PC-3 (cell line): ENCODE data around the gene UBAP1. TPM values are rescaled to one million over a fixed set of nuclear protein-coding genes. Genes with fewer than 3 reads are reported as not detected.

Source experiments
- ATAC-seq: fragments of 200-7000 bp; cut with Tn5 transposase; 2 replicates; pipeline ENCODE4 v1.9.1; 2020; ENCODE audit warnings: mild to moderate bottlenecking, moderate library complexity
- BruUV-seq: library from RNA; stranded (reverse); fragments of 400-500 nt; replicated peaks from 2 replicates; lab custom pipeline; 2021; lab: Mats Ljungman, UMichigan
- CTCF ChIA-PET: fragments of 300-600 bp; sonication (Branson Sonifier 250); formaldehyde crosslinking; loops from one replicate; lab custom pipeline; 2022; ENCODE audit warnings: antibody characterized with exemption; lab: Charles Lee
- POLR2A ChIA-PET: fragments of 300-600 bp; sonication (Branson Sonifier 250); formaldehyde crosslinking; loops from one replicate; lab custom pipeline; 2022; ENCODE audit warnings: antibody characterized with exemption; ENCODE audit not compliant: unreplicated experiment; lab: Charles Lee
- DNase-seq: peaks from one replicate; pipeline ENCODE4 v3.0.0-alpha.2; 2015
- H2AFZ ChIP-seq: fragments of 300-600 bp; sonication (generic); 2 replicates; pipeline ENCODE4 v1.6.0; 2016; ENCODE audit warnings: antibody characterized with exemption, low read length
- H3F3A ChIP-seq: fragments of 300-600 bp; sonication (generic); one replicate; pipeline ENCODE4 v1.6.0; 2017; ENCODE audit warnings: antibody characterized with exemption, low read length, control low read depth, mild to moderate bottlenecking; ENCODE audit not compliant: unreplicated experiment
- H3K27ac ChIP-seq: fragments of 300-600 bp; sonication (generic); 2 replicates; pipeline ENCODE4 v1.5.1; 2016; ENCODE audit warnings: mild to moderate bottlenecking, low read length
- H3K27me3 ChIP-seq: fragments of 300-600 bp; sonication (generic); 2 replicates; pipeline ENCODE4 v1.6.1; 2016; ENCODE audit warnings: low read length, mixed read lengths
- H3K36me3 ChIP-seq: fragments of 300-600 bp; sonication (generic); 2 replicates; pipeline ENCODE4 v1.6.1; 2016; ENCODE audit warnings: low read depth, mixed run types, low read length, mixed read lengths
- H3K4me1 ChIP-seq: fragments of 300-600 bp; sonication (generic); 2 replicates; pipeline ENCODE4 v1.5.1; 2016; ENCODE audit warnings: low read length; ENCODE audit not compliant: insufficient read depth
- H3K4me2 ChIP-seq: fragments of 300-600 bp; sonication (generic); 2 replicates; pipeline ENCODE4 v1.6.0; 2016; ENCODE audit warnings: low read length
- H3K4me3 ChIP-seq: fragments of 300-600 bp; sonication (generic); 2 replicates; pipeline ENCODE4 v1.5.1; 2016; ENCODE audit warnings: mild to moderate bottlenecking, low read length, mixed read lengths
- H3K79me2 ChIP-seq: fragments of 300-600 bp; sonication (generic); 2 replicates; pipeline ENCODE4 v1.6.1; 2017; ENCODE audit warnings: low read length, mixed read lengths
- H3K9ac ChIP-seq: fragments of 300-600 bp; sonication (generic); 2 replicates; pipeline ENCODE4 v1.6.0; 2016; ENCODE audit warnings: mild to moderate bottlenecking, low read length
- H3K9me2 ChIP-seq: fragments of 300-600 bp; sonication (generic); replicated peaks from 2 replicates; pipeline ENCODE4 v1.6.1; 2016; ENCODE audit warnings: mixed run types, low read length, mixed read lengths
- H3K9me3 ChIP-seq: fragments of 300-600 bp; sonication (generic); 2 replicates; pipeline ENCODE4 v1.6.1; 2016; ENCODE audit warnings: low read length, mixed read lengths
- H4K20me1 ChIP-seq: fragments of 300-600 bp; sonication (generic); 2 replicates; pipeline ENCODE4 v1.6.1; 2016; ENCODE audit warnings: low read length, mixed read lengths
- CTCF ChIP-seq: fragments of 300-600 bp; sonication (generic); conservative IDR thresholded peaks from 2 replicates; pipeline ENCODE4 v1.5.1; 2017; ENCODE audit warnings: antibody characterized with exemption, low read depth, mild to moderate bottlenecking, low read length
- EZH2 ChIP-seq: fragments of 300-600 bp; sonication (generic); IDR thresholded peaks from one replicate; pipeline ENCODE4 v1.6.1; 2017; ENCODE audit warnings: antibody characterized with exemption, mild to moderate bottlenecking, low read length; ENCODE audit not compliant: unreplicated experiment
- EZH2phosphoT487 ChIP-seq: fragments of 300-600 bp; sonication (generic); IDR thresholded peaks from 2 replicates; pipeline ENCODE4 v1.6.1; 2018; ENCODE audit warnings: mild to moderate bottlenecking, antibody characterized with exemption, low read length, borderline replicate concordance
- intact Hi-C: fragments of 100-400 bp; cut with micrococcal nuclease; formaldehyde crosslinking; loops from 2 replicates; pipeline ENCODE4 v1.9.0; 2023
- total RNA-seq: library from RNA; depleted of rRNA; stranded (reverse); fragments of >200 nt; gene quantifications from 2 replicates; pipeline ENCODE4 v1.2.3, GENCODE V29; 2014

UBAP1 gene
- total RNA-seq, 1 experiment from 2014 or later: 15.2 TPM

GRCh38 chr9:34262971-34263370, 84.1 kb downstream of the UBAP1 start:
- Histone ChIP-seq H3K36me3 (peaks cover 5% of the 10 kb centered on the region; the same call in 1 of the 2 replicates), H3K4me2 (no peak overlapping the region), H3K79me2 (no peaks in the 10 kb centered on the region), H3K27ac (no peak overlapping the region), H4K20me1 (no peaks in the 10 kb centered on the region), H3K9me3 (no peaks in the 10 kb centered on the region), H3F3A (no peaks in the 10 kb centered on the region), H3K27me3 (no peaks in the 10 kb centered on the region), H3K9ac (no peak overlapping the region), H2AFZ (no peak overlapping the region), H3K4me3 (no peak overlapping the region), H3K9me2 (no peaks in the 10 kb centered on the region), H3K4me1 (peaks cover 6% of the 10 kb centered on the region; the same call in 1 of the 2 replicates)
- POLR2A ChIA-PET: no interaction called here
- ATAC-seq (no peak), DNase-seq (peak; percentile 44)
- CTCF ChIA-PET: interaction anchor here (0.5 kb wide), 1 partner anchor 120 kb away, joined by 3 read pairs; no protein-coding TSS in a partner anchor
- BruUV-seq: no TSS peak
- TF ChIP-seq CTCF (no peak), EZH2phosphoT487 (no peak), EZH2 (no peak)
- intact Hi-C loops: no loop called here

- Histone ChIP-seq H3K4me3 (no peak overlapping the region), H3K9me2 (no peaks in the 10 kb centered on the region), H3K36me3 (no peaks in the 10 kb centered on the region), H3K4me1 (peaks cover 17% of the 10 kb centered on the region), H2AFZ (no peak overlapping the region), H3K4me2 (no peak overlapping the region), H3F3A (no peaks in the 10 kb centered on the region), H3K9ac (no peak overlapping the region), H3K79me2 (no peaks in the 10 kb centered on the region), H3K27ac (no peak overlapping the region), H3K27me3 (no peaks in the 10 kb centered on the region), H3K9me3 (no peaks in the 10 kb centered on the region), H4K20me1 (no peaks in the 10 kb centered on the region)
- ChIA-PET CTCF (no interaction called here), POLR2A (no interaction called here)
- BruUV-seq: no TSS peak
- peak; percentile 23 for DNase-seq
- no peak for TF ChIP-seq EZH2
- no peak for TF ChIP-seq CTCF
- no peak for TF ChIP-seq EZH2phosphoT487
- peak; percentile 66 for ATAC-seq
- intact Hi-C loops: no loop called here
Measured at GRCh38 chr9:34267660-34268059, 88.8 kb downstream of the UBAP1 start.

GRCh38 chr9:34271265-34272006, 92.6 kb downstream of the UBAP1 start:
- ChIA-PET POLR2A (no interaction called here), CTCF (no interaction called here)
- intact Hi-C loops: no loop called here
- DNase-seq (no peak), ATAC-seq (no peak)
- H2AFZ ChIP-seq: no peak overlapping the region
- H3K9me3 ChIP-seq: no peaks in the 10 kb centered on the region
- no peaks in the 10 kb centered on the region for H3F3A ChIP-seq
- H3K79me2 ChIP-seq: no peaks in the 10 kb centered on the region
- no peaks in the 10 kb centered on the region for H3K27me3 ChIP-seq
- TF ChIP-seq EZH2 (no peak), EZH2phosphoT487 (no peak)
- H4K20me1 ChIP-seq: no peaks in the 10 kb centered on the region
- no peaks in the 10 kb centered on the region for H3K36me3 ChIP-seq
- H3K4me2 ChIP-seq: no peak overlapping the region
- no peak overlapping the region for H3K9ac ChIP-seq
- H3K4me1 ChIP-seq: peaks cover 11% of the 10 kb centered on the region
- no peaks in the 10 kb centered on the region for H3K9me2 ChIP-seq
- no peak overlapping the region for H3K27ac ChIP-seq
- H3K4me3 ChIP-seq: no peak overlapping the region
- no TSS peak for BruUV-seq
